SIG-M5 (cell line): ENCODE measurements around the gene CAMKK1.

Experiments used
- DNase-seq: peaks from one replicate; lab custom pipeline; 2025; lab: John Stamatoyannopoulos, UW

CAMKK1 gene

DNA sequence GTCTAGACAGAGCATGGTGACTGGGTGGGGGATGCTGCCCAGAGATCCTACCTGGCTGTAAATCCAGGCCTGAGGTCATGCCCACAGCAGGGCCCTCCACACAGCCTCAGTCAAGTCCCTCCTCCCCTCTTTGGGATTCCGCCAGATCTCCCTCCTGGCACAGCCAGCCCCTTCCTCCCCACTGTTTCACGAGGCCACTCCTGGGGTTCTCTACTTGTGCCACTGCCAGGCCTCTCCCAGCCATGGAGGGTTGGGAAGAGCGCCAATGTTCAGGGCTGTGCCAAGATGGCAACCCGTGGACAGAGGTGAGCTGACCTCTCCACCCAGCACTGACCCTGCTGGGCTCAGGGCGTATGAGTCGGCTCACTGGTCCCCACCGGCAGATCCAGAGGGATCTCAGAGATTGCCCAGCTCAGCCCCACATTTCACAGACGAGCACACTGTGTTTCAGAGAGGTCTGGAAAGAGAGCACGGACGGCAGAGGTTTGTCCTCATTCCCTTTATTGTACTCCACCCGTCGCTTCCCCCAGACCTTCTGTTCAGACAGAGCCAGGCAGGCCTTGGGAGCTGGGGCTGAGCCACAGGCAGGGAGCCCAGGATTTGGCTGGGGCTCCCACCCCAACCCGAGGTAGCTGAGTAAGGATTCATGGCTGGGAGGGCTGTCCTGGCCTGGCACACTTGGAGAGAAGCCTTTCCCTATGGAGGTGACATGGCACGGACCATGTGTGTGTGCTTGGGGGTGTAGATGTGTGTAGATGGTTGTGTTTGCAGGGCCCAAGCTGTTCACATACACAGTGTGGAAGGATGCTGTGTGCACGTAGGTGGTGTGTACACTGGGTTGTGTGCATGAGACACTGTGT, 3.5 kb upstream of the CAMKK1 start:
- no peak for DNase-seq

- DNase-seq: no peak
Observed at GRCh38 chr17:3895354-3895753, 2.5 kb upstream of the CAMKK1 start.

DNA sequence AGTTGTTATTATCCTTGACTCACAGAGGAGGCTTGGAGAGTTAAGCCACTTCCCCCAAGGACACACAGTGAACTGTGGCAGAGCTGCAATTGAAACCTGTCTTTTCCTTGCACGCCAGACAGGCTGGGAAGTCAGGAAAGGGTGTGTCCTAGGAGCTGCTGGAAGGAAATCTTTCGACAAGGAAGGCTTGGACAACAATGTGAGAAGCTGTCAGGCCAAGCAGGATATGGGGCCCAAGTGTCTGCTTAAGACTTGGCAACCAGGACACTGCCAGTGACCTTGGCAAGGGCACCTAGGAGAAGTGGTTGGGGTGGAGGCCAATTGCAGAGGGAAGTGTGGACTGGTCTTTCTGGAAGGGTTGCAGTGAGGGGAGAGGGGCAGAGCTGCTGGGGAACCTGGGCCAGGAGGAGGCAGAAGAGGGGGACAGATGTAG, 2.1 kb upstream of the CAMKK1 start:
- DNase-seq: no peak

GRCh38 chr17:3894188-3894587, 1.3 kb upstream of the CAMKK1 start:
- no peak for DNase-seq

GRCh38 chr17:3893720-3894116, 865 bp upstream of the CAMKK1 start:
- no peak for DNase-seq

DNA sequence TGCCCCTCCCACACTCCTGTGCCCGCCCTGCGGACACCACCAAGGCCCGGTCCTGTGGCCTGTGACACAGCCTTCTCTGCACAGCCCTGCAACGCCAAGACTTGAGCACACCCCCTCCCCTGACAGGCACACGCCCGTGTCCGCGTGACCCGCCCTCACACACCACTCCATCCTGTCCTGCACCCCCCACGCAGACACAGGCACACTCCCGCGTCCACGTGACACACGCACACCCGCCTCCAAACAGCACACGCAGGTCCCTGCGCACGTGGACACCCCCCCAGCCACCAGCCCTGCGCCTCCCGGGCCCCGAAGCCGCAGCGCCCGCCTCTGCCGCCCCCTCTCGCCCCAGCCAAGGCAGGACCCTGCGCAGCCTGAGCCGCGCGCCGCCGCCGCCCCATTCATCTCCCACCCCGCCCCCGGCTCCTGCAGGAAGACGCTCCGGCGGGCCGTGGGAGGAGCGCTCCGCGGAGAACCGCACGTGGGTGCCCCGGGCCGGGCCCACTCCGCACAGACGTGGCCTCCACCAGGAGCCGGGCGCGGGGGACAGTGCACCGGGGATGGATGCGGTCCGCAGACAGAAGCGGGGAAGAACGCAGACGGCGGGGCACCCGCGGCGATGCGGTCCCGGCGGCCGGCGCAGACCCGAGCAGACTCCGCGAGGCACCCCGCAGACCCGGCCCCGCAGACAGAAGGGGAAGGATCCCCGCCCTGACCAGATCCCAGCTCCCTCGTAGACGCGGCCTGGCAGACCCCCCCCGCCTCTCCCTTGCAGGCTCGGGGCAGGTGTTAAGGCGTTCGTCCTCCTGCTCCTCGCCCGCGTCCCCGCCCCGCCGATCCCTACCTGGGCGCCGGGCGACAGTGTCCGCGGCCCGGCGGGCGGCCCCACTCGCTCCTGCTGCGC, 506 bp downstream of the CAMKK1 start:
- DNase-seq: no peak

DNA sequence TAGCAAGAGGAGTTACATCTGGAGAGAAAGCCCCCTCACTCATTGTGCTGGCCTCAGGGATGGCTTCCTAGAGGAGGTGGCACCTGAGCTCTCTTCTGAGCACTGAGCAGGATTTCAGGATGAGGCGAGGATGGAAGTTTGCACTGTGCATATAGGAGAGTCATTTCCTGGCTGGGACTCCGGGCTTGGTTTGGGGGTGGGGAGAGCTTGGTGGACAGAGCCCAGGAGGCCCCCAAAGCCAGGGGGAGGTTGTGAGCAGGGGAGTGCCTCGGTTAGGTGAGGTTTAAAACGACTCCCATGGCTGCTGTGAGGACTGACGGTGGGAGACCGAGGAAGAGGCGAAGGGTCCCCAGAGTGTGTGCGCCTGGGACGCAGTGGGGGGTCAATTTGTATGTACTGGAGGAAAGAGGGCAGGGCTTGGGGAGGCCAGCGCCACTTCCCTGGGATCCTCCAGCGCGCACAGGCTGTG, 1.2 kb downstream of the CAMKK1 start:
- DNase-seq: no peak

GRCh38 chr17:3890878-3891219, 2.0 kb downstream of the CAMKK1 start:
- no peak for DNase-seq

GRCh38 chr17:3890082-3890877, 2.6 kb downstream of the CAMKK1 start:
- DNase-seq: no peak

- no peak for DNase-seq
Observed at GRCh38 chr17:3889325-3890012, 3.4 kb downstream of the CAMKK1 start.

- no peak for DNase-seq
Observed at GRCh38 chr17:3888343-3889171, 4.3 kb downstream of the CAMKK1 start.

- DNase-seq: no peak
Observed at GRCh38 chr17:3887804-3888203, 5.0 kb downstream of the CAMKK1 start.

- DNase-seq: no peak
Observed at GRCh38 chr17:3887394-3887793, 5.5 kb downstream of the CAMKK1 start.

- no peak for DNase-seq
Observed at GRCh38 chr17:3886776-3887175, 6.1 kb downstream of the CAMKK1 start.

DNA sequence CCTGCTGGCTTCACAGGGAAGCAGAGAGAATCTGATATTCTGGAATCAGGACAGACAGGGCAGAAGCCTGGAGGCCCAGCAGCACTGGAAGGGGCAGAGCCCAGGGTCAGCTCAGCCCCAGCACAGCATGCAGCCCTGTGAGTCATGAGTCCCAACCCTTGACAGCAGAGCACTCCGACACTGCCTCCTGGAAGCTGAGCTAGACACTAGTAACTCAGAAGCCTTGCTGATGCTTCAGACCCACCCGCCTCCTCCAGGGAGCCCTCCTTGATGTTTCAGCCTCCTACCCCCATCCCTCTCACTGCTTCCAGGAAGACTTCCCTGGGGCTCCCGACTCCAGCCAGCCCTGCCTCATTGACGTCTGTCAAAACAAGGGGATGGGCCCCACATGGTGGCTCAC, 6.9 kb downstream of the CAMKK1 start:
- DNase-seq: no peak

- DNase-seq: no peak
Observed at GRCh38 chr17:3885271-3885670, 7.6 kb downstream of the CAMKK1 start.

DNA sequence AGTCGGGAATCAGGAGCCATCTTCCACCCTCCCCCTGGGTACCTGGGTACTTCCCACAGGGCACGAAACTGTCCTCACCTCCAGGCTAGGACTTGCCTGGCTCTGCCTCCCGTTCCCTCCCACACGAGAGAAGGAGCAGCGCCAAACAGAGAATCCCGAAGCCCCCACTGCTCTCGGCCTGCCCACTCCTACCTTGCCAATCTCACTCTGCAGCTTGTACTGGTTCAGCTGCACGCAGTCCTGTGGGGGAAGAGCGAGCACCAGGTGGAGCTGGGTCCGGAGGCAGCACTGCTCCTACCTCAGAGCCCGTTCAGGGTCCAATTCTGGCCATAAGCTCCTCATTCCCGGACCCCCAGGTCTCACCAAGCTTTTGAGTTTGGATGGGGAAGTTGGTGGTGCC, 8.7 kb downstream of the CAMKK1 start:
- no peak for DNase-seq

- no peak for DNase-seq
Observed at GRCh38 chr17:3882276-3882675, 10.6 kb downstream of the CAMKK1 start.

DNA sequence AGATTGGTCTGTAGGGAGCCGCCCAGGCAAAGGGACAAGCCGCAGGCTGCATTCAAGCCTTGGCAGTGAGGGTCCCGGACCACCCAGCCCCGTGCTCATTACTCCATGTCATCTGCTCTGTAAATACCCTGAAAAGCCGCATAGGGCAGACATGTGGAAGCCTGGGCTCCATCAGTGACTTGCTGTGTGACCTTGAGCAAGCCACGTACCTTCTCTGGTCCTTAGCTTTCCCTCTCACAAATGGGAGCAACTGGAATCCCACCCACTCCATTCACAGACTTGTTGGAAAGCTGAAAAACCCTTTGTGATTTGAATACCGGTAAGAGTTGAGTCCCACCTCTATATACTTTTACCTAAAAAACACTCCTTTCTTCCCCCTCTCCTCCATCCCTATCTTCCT, 11.9 kb downstream of the CAMKK1 start:
- DNase-seq: no peak

GRCh38 chr17:3879591-3880417, 13.0 kb downstream of the CAMKK1 start:
- no peak for DNase-seq
